Effector memory CD4-positive, alpha-beta T cell (primary cell): ENCODE measurements around the gene PNPLA1.

Experiments used
- DNase-seq, 3 donors: peaks; one replicate each; pipeline ENCODE4 v3.0.0-alpha.2; 2020
- H3K27ac ChIP-seq: 2 replicates; pipeline ENCODE4 v1.7.0; 2013; ENCODE audit warnings: mild to moderate bottlenecking, low read length, moderate library complexity; ENCODE audit not compliant: insufficient read depth, poor library complexity, severe bottlenecking
- H3K27me3 ChIP-seq: replicated peaks from 2 replicates; pipeline ENCODE4 v1.7.0; 2013; ENCODE audit warnings: mild to moderate bottlenecking, low read length; ENCODE audit not compliant: insufficient read depth, control insufficient read depth, poor library complexity, severe bottlenecking
- H3K36me3 ChIP-seq: 2 replicates; pipeline ENCODE4 v1.7.0; 2013; ENCODE audit warnings: mild to moderate bottlenecking, low read length, moderate library complexity; ENCODE audit not compliant: control insufficient read depth, insufficient read depth
- H3K4me1 ChIP-seq: 2 replicates; pipeline ENCODE4 v1.7.0; 2013; ENCODE audit warnings: low read length, mild to moderate bottlenecking; ENCODE audit not compliant: control insufficient read depth, insufficient read depth, poor library complexity, severe bottlenecking
- H3K4me3 ChIP-seq: 2 replicates; pipeline ENCODE4 v1.7.0; 2013; ENCODE audit warnings: low read length, low read depth, mild to moderate bottlenecking; ENCODE audit not compliant: insufficient read depth, poor library complexity, severe bottlenecking
- H3K9me3 ChIP-seq: 2 replicates; pipeline ENCODE4 v1.7.0; 2013; ENCODE audit warnings: mild to moderate bottlenecking, low read length, moderate library complexity; ENCODE audit not compliant: control insufficient read depth

PNPLA1 gene

DNA sequence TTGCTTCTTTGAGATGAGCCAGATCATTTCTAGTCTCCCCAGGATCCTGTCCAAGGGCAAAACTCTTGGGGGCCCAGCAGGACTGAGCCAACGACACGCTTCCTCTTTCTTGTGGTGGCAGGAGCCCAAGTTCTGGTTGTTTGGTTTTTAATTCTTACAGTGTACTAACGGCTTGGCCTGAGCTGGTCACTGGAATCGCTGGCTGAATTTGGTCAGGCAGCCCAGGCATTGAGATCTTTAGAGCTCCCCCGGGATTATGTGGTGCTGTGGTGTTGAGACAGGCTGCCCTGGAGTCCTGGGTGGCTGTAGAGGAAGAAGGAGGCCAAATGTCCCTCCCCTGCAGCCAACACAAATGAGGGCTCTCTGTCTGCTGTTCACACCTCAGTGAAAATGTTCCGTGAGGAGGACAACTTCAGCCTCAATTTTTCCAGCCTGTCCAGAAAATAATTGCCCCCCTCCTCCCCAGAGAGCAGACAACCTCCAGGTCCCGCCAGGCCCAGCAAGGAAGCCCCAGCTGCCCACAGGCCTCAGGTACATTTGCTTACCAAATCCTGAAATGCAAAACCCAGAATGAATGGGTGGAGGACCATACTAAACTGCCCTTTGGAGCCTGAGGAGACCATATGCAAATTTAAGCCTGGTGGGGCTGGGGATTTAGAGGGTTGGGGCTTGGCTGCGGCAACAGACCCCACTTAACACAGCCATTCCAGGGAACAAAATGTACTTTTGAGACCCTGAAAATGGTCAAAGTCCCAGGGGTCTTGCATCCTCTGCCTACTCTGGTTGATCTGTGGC is 43.2 kb downstream of the PNPLA1 start:
- no peak overlapping the region for H3K4me3 ChIP-seq
- no peaks in the 10 kb centered on the region for H3K9me3 ChIP-seq
- H3K27me3 ChIP-seq: no peaks in the 10 kb centered on the region
- H3K36me3 ChIP-seq: no peaks in the 10 kb centered on the region
- no peak overlapping the region for H3K27ac ChIP-seq
- H3K4me1 ChIP-seq: no peaks in the 10 kb centered on the region
- no peak for DNase-seq

DNA sequence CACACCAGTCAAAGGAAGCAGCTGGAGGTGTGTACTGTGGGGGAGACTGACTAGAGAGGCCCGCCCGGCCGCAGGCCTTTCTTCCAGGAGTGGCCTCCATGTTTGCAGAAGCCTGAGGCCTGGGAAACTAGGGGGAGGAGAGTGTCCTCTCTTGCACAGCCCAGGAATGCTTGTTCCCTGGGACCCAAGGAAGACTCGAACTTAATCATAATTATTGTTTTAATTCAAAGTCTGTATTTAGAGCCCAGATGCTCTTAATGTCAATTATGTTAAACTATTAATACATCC is 43.7 kb downstream of the PNPLA1 start:
- no peak for DNase-seq
- Histone ChIP-seq H3K36me3 (no peaks in the 10 kb centered on the region), H3K4me1 (no peaks in the 10 kb centered on the region), H3K27me3 (no peaks in the 10 kb centered on the region), H3K27ac (no peak overlapping the region), H3K4me3 (no peak overlapping the region), H3K9me3 (no peaks in the 10 kb centered on the region)

DNA sequence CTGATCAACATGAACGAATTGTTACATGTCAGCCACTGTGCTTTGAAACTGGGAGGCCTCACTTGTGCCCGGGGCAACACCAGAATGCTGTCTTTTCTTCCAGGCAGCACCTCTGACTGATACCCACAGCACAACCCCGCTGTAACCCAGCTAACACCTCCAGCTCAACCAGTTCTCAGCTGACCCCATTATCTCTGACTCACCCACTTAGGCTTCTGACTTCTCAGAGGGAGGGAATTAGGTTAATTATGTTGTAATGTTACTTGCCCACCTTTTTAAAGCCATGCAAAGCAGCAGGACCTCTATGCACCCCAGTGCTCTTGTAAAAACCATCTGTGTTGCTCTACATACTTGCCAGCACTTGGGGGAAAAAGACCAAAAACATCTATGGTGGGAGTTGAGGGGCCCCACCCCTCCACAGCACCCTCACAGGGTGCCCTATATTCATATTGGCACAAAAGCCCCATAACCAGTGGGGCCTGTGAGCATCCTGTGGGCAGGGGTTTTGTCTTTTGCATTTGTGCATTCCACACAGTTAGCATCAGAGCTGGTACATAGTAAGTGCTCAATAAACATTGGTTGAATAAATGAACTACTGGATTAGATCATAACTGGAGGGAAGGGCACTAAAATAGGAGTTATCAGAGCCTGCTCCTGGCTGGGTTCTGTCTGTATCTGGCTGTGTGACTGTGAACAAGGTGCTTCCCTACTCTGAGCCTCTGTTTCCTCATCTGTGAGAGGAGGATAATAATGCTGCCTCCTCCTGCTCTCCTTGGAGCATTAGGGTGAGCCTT is 44.6 kb downstream of the PNPLA1 start:
- Histone ChIP-seq H3K4me3 (no peak overlapping the region), H3K27ac (no peak overlapping the region), H3K36me3 (no peaks in the 10 kb centered on the region), H3K9me3 (no peaks in the 10 kb centered on the region), H3K4me1 (no peaks in the 10 kb centered on the region), H3K27me3 (no peaks in the 10 kb centered on the region)
- DNase-seq: no peak

DNA sequence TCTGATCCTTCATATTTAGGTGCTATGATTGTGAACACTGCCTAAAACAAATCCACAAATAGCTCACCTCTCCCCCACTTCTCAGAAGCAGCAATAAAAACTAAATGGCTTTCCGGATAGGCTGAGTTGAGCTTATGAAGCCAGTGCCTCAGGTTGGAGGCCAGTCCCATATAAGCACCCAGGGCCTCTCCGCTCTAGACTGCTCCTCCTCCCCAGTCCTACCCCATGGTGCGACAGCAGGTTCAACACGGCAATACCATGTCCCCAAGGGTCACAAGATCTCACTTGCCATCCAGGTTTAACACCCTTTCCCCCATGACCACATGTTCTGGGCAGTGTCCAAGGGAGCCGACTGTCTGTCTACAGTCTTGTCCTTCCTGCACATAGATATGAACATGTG is 46.1 kb downstream of the PNPLA1 start:
- no peak for DNase-seq
- H3K36me3 ChIP-seq: no peaks in the 10 kb centered on the region
- H3K4me1 ChIP-seq: no peaks in the 10 kb centered on the region
- H3K4me3 ChIP-seq: no peak overlapping the region
- H3K27ac ChIP-seq: no peak overlapping the region
- no peaks in the 10 kb centered on the region for H3K9me3 ChIP-seq
- H3K27me3 ChIP-seq: no peaks in the 10 kb centered on the region

DNA sequence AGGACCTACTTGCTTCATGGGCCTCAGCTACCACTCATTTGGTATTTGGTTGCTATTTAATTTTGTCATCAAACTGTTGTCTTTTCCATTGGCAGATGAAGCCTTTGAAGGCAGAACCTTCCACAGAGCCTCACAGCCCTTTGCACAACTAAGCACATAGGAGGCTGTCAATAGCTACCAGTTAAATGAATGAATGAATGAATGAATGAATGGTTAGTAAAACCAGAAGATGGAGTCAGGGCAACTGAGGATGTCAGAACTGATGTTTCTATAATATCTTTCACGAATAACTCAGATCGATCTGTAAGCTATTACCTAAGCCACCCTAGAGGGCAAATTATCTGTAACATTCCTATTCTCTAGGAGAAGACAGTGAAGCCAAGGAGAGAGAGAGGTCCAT is 47.8 kb downstream of the PNPLA1 start:
- no peaks in the 10 kb centered on the region for H3K9me3 ChIP-seq
- H3K27ac ChIP-seq: no peak overlapping the region
- H3K4me3 ChIP-seq: no peak overlapping the region
- DNase-seq: no peak
- no peaks in the 10 kb centered on the region for H3K36me3 ChIP-seq
- H3K4me1 ChIP-seq: no peaks in the 10 kb centered on the region
- H3K27me3 ChIP-seq: no peaks in the 10 kb centered on the region

DNA sequence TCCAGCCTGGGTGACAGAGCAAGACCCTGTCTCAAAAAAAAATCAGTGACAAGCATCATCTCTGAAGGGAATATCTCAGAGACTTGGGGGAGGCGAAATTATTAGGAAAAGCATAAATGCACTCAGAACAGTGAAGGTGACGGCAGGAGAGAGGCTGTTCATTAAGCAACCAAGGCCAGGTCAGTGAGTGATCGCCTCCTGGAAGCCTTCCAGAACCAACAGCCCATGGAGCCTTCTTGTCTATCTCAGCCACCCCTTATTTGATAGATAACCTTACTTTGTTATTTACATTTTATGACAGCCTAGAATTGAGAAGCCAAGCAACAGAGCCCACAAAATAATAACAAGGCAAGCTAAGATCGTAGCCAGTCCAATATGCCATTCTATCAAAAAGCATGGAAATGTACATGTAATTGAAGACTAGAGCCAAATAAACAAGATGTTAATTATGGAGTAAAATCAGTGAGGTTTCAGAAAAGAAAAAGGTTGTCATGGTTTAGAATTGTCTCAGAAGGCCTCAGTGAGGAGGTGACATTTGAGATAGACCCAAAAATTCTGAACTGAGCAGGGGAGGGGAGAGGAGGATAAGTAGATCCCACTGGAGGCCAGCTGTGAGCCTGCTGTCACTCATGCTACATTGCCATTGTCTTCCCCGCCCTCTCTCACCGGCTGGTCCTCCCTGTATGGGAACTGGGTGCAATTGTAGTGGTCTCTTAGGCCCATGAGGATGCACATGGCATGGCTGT is 49.0 kb downstream of the PNPLA1 start:
- Histone ChIP-seq H3K27me3 (no peaks in the 10 kb centered on the region), H3K27ac (no peak overlapping the region)

DNA sequence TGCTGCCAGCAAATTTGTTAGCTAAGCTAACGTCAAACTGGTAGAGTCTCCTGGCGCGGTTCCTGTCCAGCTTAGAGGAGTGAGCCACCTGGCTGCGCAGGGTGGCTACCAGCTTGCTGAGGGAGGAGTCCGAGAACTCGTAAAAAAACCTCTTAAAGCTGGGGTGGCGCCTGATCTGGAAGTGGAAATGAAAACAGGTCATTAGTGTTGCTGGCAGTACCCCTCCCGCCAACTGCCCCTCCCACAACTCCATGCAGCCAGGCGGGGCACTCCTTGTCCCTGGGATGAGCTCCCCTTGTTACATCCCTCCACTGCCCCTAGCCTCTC is 49.5 kb downstream of the PNPLA1 start:
- Histone ChIP-seq H3K27ac (no peak overlapping the region), H3K36me3 (no peaks in the 10 kb centered on the region), H3K4me1 (no peaks in the 10 kb centered on the region), H3K27me3 (no peaks in the 10 kb centered on the region), H3K9me3 (no peaks in the 10 kb centered on the region), H3K4me3 (no peak overlapping the region)
- no peak for DNase-seq

More for the DNA sequence above, 49.0 kb downstream of the PNPLA1 start:
- no peak for DNase-seq
- Histone ChIP-seq H3K4me1 (no peaks in the 10 kb centered on the region), H3K9me3 (no peaks in the 10 kb centered on the region), H3K36me3 (no peaks in the 10 kb centered on the region), H3K4me3 (no peak overlapping the region)

DNA sequence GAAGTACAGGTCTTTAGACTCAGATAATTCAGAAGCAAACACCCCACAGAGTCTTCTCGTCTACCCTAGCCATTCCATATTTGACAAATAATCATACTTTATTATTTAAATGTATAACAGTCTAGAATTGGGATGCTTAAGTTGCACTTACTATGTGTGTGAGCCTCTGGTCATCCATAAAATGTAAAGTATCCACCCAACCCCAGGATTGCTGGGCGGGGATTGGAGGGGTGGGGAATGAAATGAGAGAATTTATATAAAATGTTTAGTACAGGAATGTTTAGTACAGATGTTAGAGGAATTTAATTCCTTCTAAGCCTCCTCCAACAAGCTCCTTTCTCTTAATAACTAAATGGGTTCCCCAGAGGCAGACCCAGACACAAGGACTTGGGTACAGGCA is 50.0 kb downstream of the PNPLA1 start:
- DNase-seq: no peak
- Histone ChIP-seq H3K4me1 (no peaks in the 10 kb centered on the region), H3K9me3 (no peaks in the 10 kb centered on the region), H3K36me3 (no peaks in the 10 kb centered on the region), H3K4me3 (no peak overlapping the region), H3K27ac (no peak overlapping the region), H3K27me3 (no peaks in the 10 kb centered on the region)

DNA sequence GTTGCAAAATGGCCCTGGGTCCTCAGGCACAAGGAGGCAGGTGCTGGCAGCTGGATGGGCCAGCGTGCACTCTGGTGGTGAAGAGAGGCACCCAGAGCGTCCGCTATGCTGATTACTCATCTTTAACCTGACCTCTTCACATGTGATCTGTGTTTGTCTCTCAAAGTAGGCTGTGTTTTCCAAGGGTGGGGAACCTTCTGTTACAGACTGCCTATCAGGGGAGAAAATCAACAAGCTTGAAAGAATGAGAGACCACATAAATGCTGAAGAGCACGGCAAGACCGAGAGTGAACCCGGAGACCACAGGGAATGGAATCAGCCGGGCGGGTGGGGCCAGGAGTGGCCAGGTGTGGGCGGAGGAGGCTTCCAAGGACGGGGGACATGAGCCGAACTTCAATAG is 50.6 kb downstream of the PNPLA1 start:
- no peak overlapping the region for H3K4me3 ChIP-seq
- no peaks in the 10 kb centered on the region for H3K9me3 ChIP-seq
- H3K4me1 ChIP-seq: no peaks in the 10 kb centered on the region
- no peak overlapping the region for H3K27ac ChIP-seq
- no peaks in the 10 kb centered on the region for H3K36me3 ChIP-seq
- no peaks in the 10 kb centered on the region for H3K27me3 ChIP-seq
- DNase-seq: no peak

DNA sequence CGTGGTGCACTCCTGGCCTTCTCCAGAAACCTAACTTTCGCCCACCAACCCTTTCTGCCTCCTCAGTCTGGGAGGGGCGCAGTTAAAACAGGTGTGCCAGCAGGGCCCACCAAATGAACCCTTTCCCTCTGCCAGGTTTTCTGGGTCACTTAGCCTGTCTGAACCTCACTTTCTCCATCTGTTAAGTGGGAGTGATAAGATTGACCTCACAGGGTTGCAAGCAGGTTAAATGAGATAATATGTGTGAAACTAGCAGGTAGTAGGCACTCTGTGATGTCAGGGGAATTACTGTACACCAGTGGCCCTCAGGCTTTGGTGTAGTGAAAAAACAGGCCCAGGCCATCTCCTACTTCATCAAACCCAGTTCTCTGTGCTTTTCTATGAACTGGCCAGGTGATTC is 52.7 kb downstream of the PNPLA1 start:
- no peaks in the 10 kb centered on the region for H3K27me3 ChIP-seq
- H3K9me3 ChIP-seq: no peaks in the 10 kb centered on the region
- no peak for DNase-seq
- no peaks in the 10 kb centered on the region for H3K36me3 ChIP-seq
- no peak overlapping the region for H3K27ac ChIP-seq
- H3K4me3 ChIP-seq: no peak overlapping the region
- no peaks in the 10 kb centered on the region for H3K4me1 ChIP-seq
